ENCODE results near the gene HEPHL1.

DNA sequence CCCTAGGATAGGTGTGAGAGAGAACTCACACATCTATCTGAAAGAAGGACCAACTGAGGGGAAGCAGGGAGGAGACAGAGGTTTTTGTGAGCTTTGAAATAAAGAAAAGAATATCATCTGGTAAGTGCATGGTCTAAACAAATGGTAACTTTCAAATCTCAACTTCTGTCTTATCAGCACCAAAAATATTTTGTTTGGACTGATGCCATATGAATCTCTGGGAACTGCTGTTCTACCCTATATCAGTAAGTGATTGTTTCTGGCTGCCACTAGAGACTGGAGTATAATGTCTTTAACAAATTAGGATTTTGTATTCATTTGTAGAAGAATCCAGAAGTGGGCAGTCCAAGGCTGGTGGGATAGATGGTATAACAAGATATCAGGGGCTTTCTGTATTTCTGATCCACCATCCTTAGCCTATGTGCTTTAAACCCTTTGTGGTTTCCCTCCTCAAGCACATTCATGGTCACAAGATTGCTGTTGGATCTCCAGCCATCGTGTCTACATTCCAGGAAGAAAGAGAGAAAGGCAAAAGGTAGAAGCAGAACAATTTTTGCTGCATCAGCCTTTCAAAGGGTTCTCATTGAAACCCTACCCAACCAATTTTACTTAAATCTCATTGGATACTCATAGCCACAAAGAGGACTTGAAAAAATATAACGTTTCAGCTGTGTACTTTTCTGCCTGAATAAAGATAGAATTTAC is 4.7 kb downstream of the HEPHL1 start:
- TF ChIP-seq, protein P1, sequence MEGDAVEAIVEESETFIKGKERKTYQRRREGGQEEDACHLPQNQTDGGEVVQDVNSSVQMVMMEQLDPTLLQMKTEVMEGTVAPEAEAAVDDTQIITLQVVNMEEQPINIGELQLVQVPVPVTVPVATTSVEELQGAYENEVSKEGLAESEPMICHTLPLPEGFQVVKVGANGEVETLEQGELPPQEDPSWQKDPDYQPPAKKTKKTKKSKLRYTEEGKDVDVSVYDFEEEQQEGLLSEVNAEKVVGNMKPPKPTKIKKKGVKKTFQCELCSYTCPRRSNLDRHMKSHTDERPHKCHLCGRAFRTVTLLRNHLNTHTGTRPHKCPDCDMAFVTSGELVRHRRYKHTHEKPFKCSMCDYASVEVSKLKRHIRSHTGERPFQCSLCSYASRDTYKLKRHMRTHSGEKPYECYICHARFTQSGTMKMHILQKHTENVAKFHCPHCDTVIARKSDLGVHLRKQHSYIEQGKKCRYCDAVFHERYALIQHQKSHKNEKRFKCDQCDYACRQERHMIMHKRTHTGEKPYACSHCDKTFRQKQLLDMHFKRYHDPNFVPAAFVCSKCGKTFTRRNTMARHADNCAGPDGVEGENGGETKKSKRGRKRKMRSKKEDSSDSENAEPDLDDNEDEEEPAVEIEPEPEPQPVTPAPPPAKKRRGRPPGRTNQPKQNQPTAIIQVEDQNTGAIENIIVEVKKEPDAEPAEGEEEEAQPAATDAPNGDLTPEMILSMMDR (IDR thresholded peaks at IDR 0.05): no peak
- no peak for TF ChIP-seq POLR2A (IDR thresholded peaks at IDR 0.05)
- TF ChIP-seq POLR2AphosphoS5 (IDR thresholded peaks at IDR 0.05): no peak

All from breast epithelium (tissue), 3 donors.